Rectal smooth muscle tissue (tissue), 1 donor: ENCODE measurements around the gene LTB4R.

ENCODE experiments used
- H3K27ac ChIP-seq: one replicate; pipeline ENCODE4 v1.7.0; 2013; ENCODE audit warnings: low read depth, low read length, inconsistent platforms
- H3K27me3 ChIP-seq: one replicate; pipeline ENCODE4 v1.7.0; 2013; ENCODE audit warnings: low read length; ENCODE audit not compliant: control insufficient read depth, insufficient read depth
- H3K36me3 ChIP-seq: one replicate; pipeline ENCODE4 v1.7.0; 2013; ENCODE audit warnings: low read length; ENCODE audit not compliant: control insufficient read depth, insufficient read depth
- H3K4me1 ChIP-seq: one replicate; pipeline ENCODE4 v1.7.0; 2013; ENCODE audit warnings: low read length; ENCODE audit not compliant: control insufficient read depth, insufficient read depth
- H3K4me3 ChIP-seq: one replicate; pipeline ENCODE4 v1.7.0; 2013; ENCODE audit warnings: low read length
- H3K9ac ChIP-seq: one replicate; pipeline ENCODE4 v1.7.0; 2013; ENCODE audit warnings: low read length

The LTB4R gene

GRCh38 chr14:24310646-24311604 lies at the start of gene LTB4R:
TSS of gene LTB4R (plus strand) at chr14:24311502. CDS start at chr14:24315652, 4,150 bp downstream.
- Histone ChIP-seq H3K36me3 (peaks cover 9% of the 10 kb centered on the region), H3K9ac (peak within 1 kb of the TSS; percentile 53), H3K4me3 (peak within 1 kb of the TSS; percentile 67), H3K4me1 (peaks cover 8% of the 10 kb centered on the region), H3K27ac (peak within 1 kb of the TSS; percentile 59), H3K27me3 (no peaks in the 10 kb centered on the region)

GRCh38 chr14:24261969-24262327 lies 49.4 kb upstream of the LTB4R start:
- Histone ChIP-seq H3K27ac (no peak overlapping the region), H3K4me1 (no peaks in the 10 kb centered on the region), H3K27me3 (no peaks in the 10 kb centered on the region), H3K4me3 (no peak overlapping the region), H3K9ac (no peak overlapping the region), H3K36me3 (no peaks in the 10 kb centered on the region)

GRCh38 chr14:24262821-24263733 lies 48.2 kb upstream of the LTB4R start, which contains the start of gene TGM1:
TSS of gene TGM1 (minus strand) at chr14:24263177. CDS start at chr14:24262352, 825 bp downstream.
- Histone ChIP-seq H3K9ac (no peak within 1 kb of the TSS), H3K36me3 (no peaks in the 10 kb centered on the region), H3K27ac (no peak within 1 kb of the TSS)

GRCh38 chr14:24263848-24264247 lies 47.5 kb upstream of the LTB4R start:
- no peak overlapping the region for H3K9ac ChIP-seq
- H3K4me1 ChIP-seq: no peaks in the 10 kb centered on the region
- H3K27me3 ChIP-seq: no peaks in the 10 kb centered on the region
- H3K4me3 ChIP-seq: no peak overlapping the region
- H3K27ac ChIP-seq: no peak overlapping the region
- H3K36me3 ChIP-seq: no peaks in the 10 kb centered on the region

More at GRCh38 chr14:24262821-24263733, 48.2 kb upstream of the LTB4R start, which contains the start of gene TGM1:
- H3K4me1 ChIP-seq: no peaks in the 10 kb centered on the region
- H3K4me3 ChIP-seq: no peak within 1 kb of the TSS
- no peaks in the 10 kb centered on the region for H3K27me3 ChIP-seq

GRCh38 chr14:24264298-24264697 lies 47.0 kb upstream of the LTB4R start:
- no peaks in the 10 kb centered on the region for H3K36me3 ChIP-seq
- no peak overlapping the region for H3K9ac ChIP-seq
- no peaks in the 10 kb centered on the region for H3K4me1 ChIP-seq
- no peaks in the 10 kb centered on the region for H3K27me3 ChIP-seq
- no peak overlapping the region for H3K27ac ChIP-seq
- no peak overlapping the region for H3K4me3 ChIP-seq

- H3K4me1 ChIP-seq: no peaks in the 10 kb centered on the region
- no peak overlapping the region for H3K9ac ChIP-seq
- no peaks in the 10 kb centered on the region for H3K36me3 ChIP-seq
- no peak overlapping the region for H3K4me3 ChIP-seq
- H3K27ac ChIP-seq: no peak overlapping the region
- no peaks in the 10 kb centered on the region for H3K27me3 ChIP-seq
Observed at GRCh38 chr14:24266344-24267244, 44.7 kb upstream of the LTB4R start.

GRCh38 chr14:24267516-24267915 lies 43.8 kb upstream of the LTB4R start:
- Histone ChIP-seq H3K4me3 (no peak overlapping the region), H3K9ac (no peak overlapping the region), H3K27ac (no peak overlapping the region), H3K4me1 (no peaks in the 10 kb centered on the region), H3K27me3 (no peaks in the 10 kb centered on the region), H3K36me3 (no peaks in the 10 kb centered on the region)

- no peaks in the 10 kb centered on the region for H3K27me3 ChIP-seq
- H3K4me3 ChIP-seq: no peak overlapping the region
- no peak overlapping the region for H3K27ac ChIP-seq
- no peak overlapping the region for H3K9ac ChIP-seq
- H3K36me3 ChIP-seq: no peaks in the 10 kb centered on the region
- no peaks in the 10 kb centered on the region for H3K4me1 ChIP-seq
Observed at GRCh38 chr14:24268225-24268624, 43.1 kb upstream of the LTB4R start.

GRCh38 chr14:24269368-24269767 lies 41.9 kb upstream of the LTB4R start:
- H3K36me3 ChIP-seq: no peaks in the 10 kb centered on the region
- no peaks in the 10 kb centered on the region for H3K27me3 ChIP-seq

GRCh38 chr14:24269910-24270536 lies 41.3 kb upstream of the LTB4R start:
- Histone ChIP-seq H3K4me1 (no peaks in the 10 kb centered on the region), H3K4me3 (no peak overlapping the region), H3K27me3 (no peaks in the 10 kb centered on the region), H3K36me3 (no peaks in the 10 kb centered on the region), H3K9ac (no peak overlapping the region), H3K27ac (no peak overlapping the region)

More at GRCh38 chr14:24269368-24269767, 41.9 kb upstream of the LTB4R start:
- no peak overlapping the region for H3K4me3 ChIP-seq
- H3K9ac ChIP-seq: no peak overlapping the region
- no peak overlapping the region for H3K27ac ChIP-seq
- H3K4me1 ChIP-seq: no peaks in the 10 kb centered on the region

- H3K4me3 ChIP-seq: peak overlapping the region; percentile 73
- no peaks in the 10 kb centered on the region for H3K27me3 ChIP-seq
- H3K4me1 ChIP-seq: no peaks in the 10 kb centered on the region
- H3K27ac ChIP-seq: peak overlapping the region; percentile 91
- H3K9ac ChIP-seq: peak overlapping the region; percentile 60
- H3K36me3 ChIP-seq: no peaks in the 10 kb centered on the region
Observed at GRCh38 chr14:24270537-24271133, 40.7 kb upstream of the LTB4R start.
